ENCODE results near the gene ZNF19. TPM values are rescaled to one million over a fixed set of nuclear protein-coding genes. Genes with fewer than 3 reads are reported as not detected.

Gene ZNF19
- total RNA-seq, 1 donor from 2014 or later = 17.1 TPM

DNA sequence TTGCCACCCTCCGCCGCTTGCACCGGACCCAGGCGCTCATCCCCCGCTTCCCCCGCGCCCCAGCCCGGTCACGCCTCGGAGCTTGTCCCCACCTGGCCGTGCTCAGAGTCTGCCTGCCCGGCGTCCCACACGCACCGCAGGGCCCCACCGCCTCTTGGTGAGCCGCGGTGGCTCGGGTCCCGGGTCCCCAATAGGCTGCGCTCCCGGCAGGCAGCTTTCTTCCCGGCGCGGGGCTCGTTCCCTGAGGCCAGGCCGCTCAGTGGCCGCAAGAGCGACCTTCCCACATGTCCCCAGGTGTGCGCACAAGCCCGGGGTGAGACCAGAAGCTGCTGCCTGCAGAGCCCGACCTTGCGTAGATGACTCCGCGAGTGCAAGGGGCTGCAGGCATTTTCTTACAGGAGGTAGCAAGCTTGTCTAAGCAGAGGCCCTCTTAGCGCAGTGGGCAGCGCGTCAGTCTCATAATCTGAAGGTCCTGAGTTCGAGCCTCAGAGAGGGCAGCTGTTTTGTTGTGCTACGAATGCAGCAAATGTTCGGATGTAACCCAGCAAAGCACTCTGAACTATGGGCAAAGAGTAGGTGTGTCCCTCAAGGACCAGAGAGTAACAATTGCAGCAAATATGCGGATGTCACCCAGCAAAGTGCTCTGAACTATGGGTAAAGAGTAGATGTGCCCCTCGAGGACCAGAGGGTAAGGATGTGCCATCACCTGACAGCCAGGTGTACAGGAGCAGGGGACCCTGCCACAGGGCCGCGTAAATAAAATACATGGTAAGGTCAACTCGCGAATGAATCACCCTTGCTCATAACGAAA lies 62.9 kb downstream of the ZNF19 start:
- TF ChIP-seq, protein P1, sequence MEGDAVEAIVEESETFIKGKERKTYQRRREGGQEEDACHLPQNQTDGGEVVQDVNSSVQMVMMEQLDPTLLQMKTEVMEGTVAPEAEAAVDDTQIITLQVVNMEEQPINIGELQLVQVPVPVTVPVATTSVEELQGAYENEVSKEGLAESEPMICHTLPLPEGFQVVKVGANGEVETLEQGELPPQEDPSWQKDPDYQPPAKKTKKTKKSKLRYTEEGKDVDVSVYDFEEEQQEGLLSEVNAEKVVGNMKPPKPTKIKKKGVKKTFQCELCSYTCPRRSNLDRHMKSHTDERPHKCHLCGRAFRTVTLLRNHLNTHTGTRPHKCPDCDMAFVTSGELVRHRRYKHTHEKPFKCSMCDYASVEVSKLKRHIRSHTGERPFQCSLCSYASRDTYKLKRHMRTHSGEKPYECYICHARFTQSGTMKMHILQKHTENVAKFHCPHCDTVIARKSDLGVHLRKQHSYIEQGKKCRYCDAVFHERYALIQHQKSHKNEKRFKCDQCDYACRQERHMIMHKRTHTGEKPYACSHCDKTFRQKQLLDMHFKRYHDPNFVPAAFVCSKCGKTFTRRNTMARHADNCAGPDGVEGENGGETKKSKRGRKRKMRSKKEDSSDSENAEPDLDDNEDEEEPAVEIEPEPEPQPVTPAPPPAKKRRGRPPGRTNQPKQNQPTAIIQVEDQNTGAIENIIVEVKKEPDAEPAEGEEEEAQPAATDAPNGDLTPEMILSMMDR (IDR thresholded peaks at IDR 0.05; ENCODE audit: unreplicated experiment) = no peak
- DNase-seq (ENCODE audit: low spot score, unreplicated experiment) = peak; percentile 80
- Mint-ChIP-seq H3K36me3 (ENCODE audit: insufficient read depth) (no peaks in the 10 kb centered on the region), H3K9me3 (ENCODE audit: low read depth) (no peaks in the 10 kb centered on the region), H3K4me1 (ENCODE audit: low read depth) (peaks cover 4% of the 10 kb centered on the region), H3K27ac (peak overlapping the region; percentile 98), H3K27me3 (peaks cover 49% of the 10 kb centered on the region), H3K4me3 (ENCODE audit: low read depth) (peak overlapping the region; percentile 74)

DNA sequence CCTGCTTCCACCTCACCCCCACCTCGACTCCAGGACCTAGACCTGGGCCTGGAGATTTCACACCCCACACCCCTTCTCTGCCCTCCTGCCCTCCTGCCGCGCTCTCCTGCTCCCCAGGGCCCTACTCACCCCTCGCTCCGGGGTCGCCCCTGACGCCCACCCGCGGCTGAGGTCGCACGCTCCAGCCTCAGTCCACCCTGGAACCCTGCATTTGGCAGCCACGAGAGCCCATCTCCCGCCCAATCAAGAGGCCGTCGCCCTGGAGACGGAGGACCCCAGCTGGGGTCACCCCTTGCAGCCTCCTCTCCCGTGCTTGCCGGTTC lies 63.4 kb downstream of the ZNF19 start:
- peak overlapping the region; percentile 52 for H3K27ac Mint-ChIP-seq
- H3K9me3 Mint-ChIP-seq (ENCODE audit: low read depth) = no peaks in the 10 kb centered on the region
- peaks cover 4% of the 10 kb centered on the region for H3K4me1 Mint-ChIP-seq (ENCODE audit: low read depth)
- peak overlapping the region; percentile 74 for H3K4me3 Mint-ChIP-seq (ENCODE audit: low read depth)
- no peak for DNase-seq (ENCODE audit: low spot score, unreplicated experiment)
- peaks cover 50% of the 10 kb centered on the region for H3K27me3 Mint-ChIP-seq
- TF ChIP-seq, protein P1 (IDR thresholded peaks at IDR 0.05; ENCODE audit: unreplicated experiment) = no peak
- H3K36me3 Mint-ChIP-seq (ENCODE audit: insufficient read depth) = no peaks in the 10 kb centered on the region

DNA sequence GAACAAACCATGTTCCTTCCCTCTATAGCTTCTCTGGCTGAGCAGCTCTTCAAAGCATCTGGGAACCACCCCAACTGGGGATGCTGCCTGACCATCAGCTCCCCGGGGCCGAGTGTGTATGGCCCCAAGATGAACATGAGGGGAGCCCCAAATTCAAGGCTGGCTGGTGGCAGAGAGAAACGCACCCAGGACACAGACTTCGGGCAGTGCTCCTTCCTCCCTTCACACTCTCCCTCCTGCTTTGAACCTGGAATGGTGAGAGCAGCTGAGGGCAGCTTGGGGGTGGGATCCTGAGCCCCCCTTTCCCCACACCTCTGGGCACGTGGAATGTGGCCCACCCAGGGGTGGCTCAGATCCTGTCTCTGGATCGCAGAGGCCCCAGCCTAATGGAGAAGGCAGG lies 64.5 kb downstream of the ZNF19 start:
- no peak overlapping the region for H3K27ac Mint-ChIP-seq
- no peaks in the 10 kb centered on the region for H3K9me3 Mint-ChIP-seq (ENCODE audit: low read depth)
- H3K4me1 Mint-ChIP-seq (ENCODE audit: low read depth) = peaks cover 4% of the 10 kb centered on the region
- no peaks in the 10 kb centered on the region for H3K36me3 Mint-ChIP-seq (ENCODE audit: insufficient read depth)
- TF ChIP-seq, protein P1 (IDR thresholded peaks at IDR 0.05; ENCODE audit: unreplicated experiment) = no peak
- H3K4me3 Mint-ChIP-seq (ENCODE audit: low read depth) = no peak overlapping the region
- DNase-seq (ENCODE audit: low spot score, unreplicated experiment) = no peak
- peaks cover 47% of the 10 kb centered on the region for H3K27me3 Mint-ChIP-seq

DNA sequence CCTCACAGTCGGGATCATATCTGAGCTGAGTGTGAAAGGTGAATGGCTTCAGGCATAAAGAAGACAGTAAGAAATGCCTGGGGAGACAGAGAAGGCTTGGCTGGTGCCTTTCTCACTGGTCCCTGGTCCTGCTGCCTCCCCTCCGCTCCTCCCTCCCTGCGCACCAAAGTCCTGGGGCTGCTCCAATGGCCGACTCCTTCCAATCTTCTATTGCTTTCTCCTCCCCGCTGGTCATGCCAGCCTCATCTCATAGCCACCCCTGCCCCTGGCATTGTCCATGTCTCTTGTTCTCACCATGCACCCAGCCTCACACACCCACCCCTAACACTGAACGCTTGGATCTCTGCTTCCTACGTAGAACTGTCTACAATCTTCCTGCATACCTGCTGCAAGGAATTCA lies 65.3 kb downstream of the ZNF19 start:
- peaks cover 46% of the 10 kb centered on the region for H3K27me3 Mint-ChIP-seq
- peaks cover 4% of the 10 kb centered on the region for H3K4me1 Mint-ChIP-seq (ENCODE audit: low read depth)
- H3K27ac Mint-ChIP-seq = no peak overlapping the region
- no peak overlapping the region for H3K4me3 Mint-ChIP-seq (ENCODE audit: low read depth)
- no peak for DNase-seq (ENCODE audit: low spot score, unreplicated experiment)
- no peaks in the 10 kb centered on the region for H3K9me3 Mint-ChIP-seq (ENCODE audit: low read depth)
- no peaks in the 10 kb centered on the region for H3K36me3 Mint-ChIP-seq (ENCODE audit: insufficient read depth)
- TF ChIP-seq, protein P1 (IDR thresholded peaks at IDR 0.05; ENCODE audit: unreplicated experiment) = no peak

Other genes starting within 250 kb of the ZNF19 start
- gene CMTR2, start 199.9 kb downstream of the ZNF19 start, total RNA-seq = 31.4 and 31.7 TPM in 2 replicates
- 0.96 and 2.2 TPM in 2 replicates for gene CALB2, start 130.6 kb downstream of the ZNF19 start, total RNA-seq
- gene TLE7, start 47.3 kb downstream of the ZNF19 start, total RNA-seq = not detected in 2 replicates
- gene ZNF23, start 27.1 kb downstream of the ZNF19 start, total RNA-seq = 11.4 and 11.8 TPM in 2 replicates
- gene CHST4, start 37.1 kb upstream of the ZNF19 start, total RNA-seq = 0.16 TPM in 1 of 2 replicates, not detected in the other
- gene TAT, start 87.8 kb upstream of the ZNF19 start, total RNA-seq = not detected in 2 replicates
- 32.3 and 33.7 TPM in 2 replicates for gene MARVELD3, start 136.9 kb upstream of the ZNF19 start, total RNA-seq
- 11.9 and 12.7 TPM in 2 replicates for gene PHLPP2, start 235.4 kb upstream of the ZNF19 start, total RNA-seq